HepG2 (cell line): ENCODE data around the gene SDC1. TPM values are rescaled to one million over a fixed set of nuclear protein-coding genes. Genes with fewer than 3 reads are reported as not detected.

ENCODE experiments used
- ATF1 ChIP-seq: IDR thresholded peaks from 2 replicates; pipeline ENCODE4 v1.6.1; 2016; ENCODE audit warnings: mild to moderate bottlenecking, control low read depth
- FLYWCH1 ChIP-seq: sonication (generic); formaldehyde crosslinking; IDR thresholded peaks from 2 replicates; pipeline ENCODE4 v1.8.1; 2023; ENCODE audit warnings: mild to moderate bottlenecking, missing genetic modification reagents
- HNRNPUL1 ChIP-seq: fragments of 200-400 bp; formaldehyde crosslinking; IDR thresholded peaks from 2 replicates; pipeline ENCODE4 v1.6.1; 2017; ENCODE audit warnings: low read depth, mild to moderate bottlenecking, low read length, moderate library complexity
- KLF9 ChIP-seq: IDR thresholded peaks from 2 replicates; pipeline ENCODE4 v1.6.1; 2016; ENCODE audit warnings: low read depth
- RORA ChIP-seq: sonication (generic); formaldehyde crosslinking; IDR thresholded peaks from 2 replicates; pipeline ENCODE4 v1.5.0; 2020; ENCODE audit warnings: mild to moderate bottlenecking, missing genetic modification reagents, moderate library complexity
- TCF7 ChIP-seq: sonication (generic); IDR thresholded peaks from 2 replicates; pipeline ENCODE4 v1.6.1; 2016; ENCODE audit warnings: antibody characterized with exemption, low read depth
- U2AF2 ChIP-seq: fragments of 200-400 bp; formaldehyde crosslinking; IDR thresholded peaks from 2 replicates; pipeline ENCODE4 v1.6.1; 2017; ENCODE audit warnings: low read depth, mild to moderate bottlenecking, low read length
- ZMYM3 ChIP-seq: sonication (generic); formaldehyde crosslinking; IDR thresholded peaks from 2 replicates; pipeline ENCODE4 v1.5.1; 2020; ENCODE audit warnings: mild to moderate bottlenecking, missing genetic modification reagents
- ZNF101 ChIP-seq: sonication (generic); formaldehyde crosslinking; IDR thresholded peaks from 2 replicates; pipeline ENCODE4 v1.4.0; 2020; ENCODE audit warnings: mild to moderate bottlenecking, low read depth, missing genetic modification reagents, borderline replicate concordance
- ZNF614 ChIP-seq: IDR thresholded peaks from 2 replicates; pipeline ENCODE4 v1.6.1; 2018; ENCODE audit warnings: missing biosample characterization, missing genetic modification reagents, inconsistent platforms, borderline replicate concordance
- ZNF703 ChIP-seq: sonication (generic); formaldehyde crosslinking; IDR thresholded peaks from 2 replicates; pipeline ENCODE4 v1.5.1; 2020; ENCODE audit warnings: missing genetic modification reagents, mild to moderate bottlenecking, moderate library complexity, borderline replicate concordance
- polyA plus RNA-seq, 8 experiments: library from polyadenylated mRNA; depleted of rRNA in 3 of 8; stranded (reverse) in 7 of 8; unstranded in 1 of 8; fragments of >200 nt; fragmentation: Illumina TruSeq in 4 of 8; extraction: Trizol in 4 of 8; gene quantifications; 2 replicates each; pipeline versions ENCODE4 v1.2.1 to v1.2.3, GENCODE V29; 2011 to 2016; ENCODE audit warnings: low read depth in 4 of 8, missing spikeins in 1 of 8, mixed read lengths in 1 of 8; ENCODE audit not compliant: insufficient read depth in 1 of 8
- total RNA-seq, 5 experiments: library from RNA; depleted of rRNA; stranded (reverse); fragments of >200 nt; fragmentation: Illumina TruSeq; extraction: Trizol; gene quantifications; 2 replicates each; pipeline ENCODE4 v1.2.3, GENCODE V29; 2016; ENCODE audit warnings: low read depth in 1 of 5
- TF ChIP-seq, protein P1 (sequence below): sonication (generic); formaldehyde crosslinking; IDR thresholded peaks from 2 replicates; pipeline ENCODE4 v1.5.1; 2020; ENCODE audit warnings: mild to moderate bottlenecking, missing genetic modification reagents, moderate library complexity
- TF ChIP-seq, protein P2 (sequence below): sonication (generic); formaldehyde crosslinking; IDR thresholded peaks from 2 replicates; pipeline ENCODE4 v1.4.0; 2020; ENCODE audit warnings: mild to moderate bottlenecking, missing genetic modification reagents
- TF ChIP-seq, protein P3 (sequence below): sonication (generic); formaldehyde crosslinking; IDR thresholded peaks from 2 replicates; pipeline ENCODE4 v1.4.0; 2020; ENCODE audit warnings: missing genetic modification reagents
- TF ChIP-seq, protein P4 (sequence below): IDR thresholded peaks from 2 replicates; pipeline ENCODE4 v1.6.1; 2016; ENCODE audit warnings: mild to moderate bottlenecking
- TF ChIP-seq, protein P5 (sequence below): sonication (generic); formaldehyde crosslinking; IDR thresholded peaks from 2 replicates; pipeline ENCODE4 v1.4.0; 2020; ENCODE audit warnings: missing genetic modification reagents, borderline replicate concordance
- TF ChIP-seq, protein P6 (sequence below): sonication (generic); formaldehyde crosslinking; IDR thresholded peaks from 2 replicates; pipeline ENCODE4 v1.5.0; 2020; ENCODE audit warnings: mild to moderate bottlenecking, missing genetic modification reagents

The SDC1 gene
- total and polyA plus RNA-seq, 2 of the 13 experiments (the other 11 are each of a cell fraction or from before 2014, with no cell fraction given) = 108 to 119 TPM

DNA sequence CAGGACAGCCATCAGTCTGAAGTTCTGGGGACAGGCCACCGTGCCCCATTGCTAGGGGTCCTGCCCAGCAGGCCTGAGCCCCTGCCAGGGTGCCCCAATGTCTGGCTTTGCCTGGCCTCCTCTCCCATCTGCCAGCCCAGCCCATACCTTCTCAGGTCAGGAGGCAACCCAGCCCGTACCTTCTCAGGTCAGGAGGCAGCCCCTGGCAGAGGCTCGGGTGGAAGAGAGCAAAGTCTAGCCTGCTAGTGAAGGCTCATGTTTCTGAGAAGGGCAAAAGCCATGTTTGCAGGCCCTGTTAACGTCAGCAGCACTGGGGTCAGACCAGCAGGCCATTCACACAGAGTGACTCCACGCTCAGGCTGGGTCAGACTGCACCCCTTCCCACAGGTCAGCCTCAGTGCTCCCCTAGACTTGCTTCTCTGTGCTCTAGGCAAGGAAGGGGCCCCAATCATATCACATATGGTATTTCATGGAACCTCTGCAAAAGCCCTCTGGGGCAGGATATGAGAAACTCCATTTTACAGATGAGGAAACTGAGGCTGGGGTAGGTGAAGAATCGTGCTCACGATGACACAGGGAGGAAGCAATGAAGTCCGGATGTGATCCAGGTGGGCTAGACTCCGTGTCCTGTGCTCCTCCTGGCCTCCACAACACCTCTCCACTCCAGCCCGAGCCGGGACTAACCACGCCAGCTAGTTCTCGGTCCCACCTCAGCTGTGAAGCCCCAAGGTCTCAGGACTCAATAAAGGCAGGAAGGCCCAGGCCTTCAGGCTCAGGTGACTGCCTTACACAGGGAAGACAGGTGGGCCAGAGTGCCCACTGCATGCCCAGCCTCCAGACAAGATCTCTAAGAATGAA, 9.5 kb downstream of the SDC1 start (continued):
- TF ChIP-seq, protein P1, sequence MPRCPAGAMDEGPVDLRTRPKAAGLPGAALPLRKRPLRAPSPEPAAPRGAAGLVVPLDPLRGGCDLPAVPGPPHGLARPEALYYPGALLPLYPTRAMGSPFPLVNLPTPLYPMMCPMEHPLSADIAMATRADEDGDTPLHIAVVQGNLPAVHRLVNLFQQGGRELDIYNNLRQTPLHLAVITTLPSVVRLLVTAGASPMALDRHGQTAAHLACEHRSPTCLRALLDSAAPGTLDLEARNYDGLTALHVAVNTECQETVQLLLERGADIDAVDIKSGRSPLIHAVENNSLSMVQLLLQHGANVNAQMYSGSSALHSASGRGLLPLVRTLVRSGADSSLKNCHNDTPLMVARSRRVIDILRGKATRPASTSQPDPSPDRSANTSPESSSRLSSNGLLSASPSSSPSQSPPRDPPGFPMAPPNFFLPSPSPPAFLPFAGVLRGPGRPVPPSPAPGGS (CRISPR knock-in tag) = no peak
- no peak for TF ChIP-seq HNRNPUL1
- TF ChIP-seq U2AF2 = no peak
- TF ChIP-seq ZMYM3 (CRISPR knock-in tag) = peak; percentile 98
- TF ChIP-seq KLF9 (CRISPR knock-in tag) = no peak
- TF ChIP-seq, protein P2, sequence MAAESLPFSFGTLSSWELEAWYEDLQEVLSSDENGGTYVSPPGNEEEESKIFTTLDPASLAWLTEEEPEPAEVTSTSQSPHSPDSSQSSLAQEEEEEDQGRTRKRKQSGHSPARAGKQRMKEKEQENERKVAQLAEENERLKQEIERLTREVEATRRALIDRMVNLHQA (CRISPR knock-in tag) = no peak
- TF ChIP-seq, protein P3, sequence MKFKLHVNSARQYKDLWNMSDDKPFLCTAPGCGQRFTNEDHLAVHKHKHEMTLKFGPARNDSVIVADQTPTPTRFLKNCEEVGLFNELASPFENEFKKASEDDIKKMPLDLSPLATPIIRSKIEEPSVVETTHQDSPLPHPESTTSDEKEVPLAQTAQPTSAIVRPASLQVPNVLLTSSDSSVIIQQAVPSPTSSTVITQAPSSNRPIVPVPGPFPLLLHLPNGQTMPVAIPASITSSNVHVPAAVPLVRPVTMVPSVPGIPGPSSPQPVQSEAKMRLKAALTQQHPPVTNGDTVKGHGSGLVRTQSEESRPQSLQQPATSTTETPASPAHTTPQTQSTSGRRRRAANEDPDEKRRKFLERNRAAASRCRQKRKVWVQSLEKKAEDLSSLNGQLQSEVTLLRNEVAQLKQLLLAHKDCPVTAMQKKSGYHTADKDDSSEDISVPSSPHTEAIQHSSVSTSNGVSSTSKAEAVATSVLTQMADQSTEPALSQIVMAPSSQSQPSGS (CRISPR knock-in tag) = peak; percentile 87
- TF ChIP-seq, protein P4, sequence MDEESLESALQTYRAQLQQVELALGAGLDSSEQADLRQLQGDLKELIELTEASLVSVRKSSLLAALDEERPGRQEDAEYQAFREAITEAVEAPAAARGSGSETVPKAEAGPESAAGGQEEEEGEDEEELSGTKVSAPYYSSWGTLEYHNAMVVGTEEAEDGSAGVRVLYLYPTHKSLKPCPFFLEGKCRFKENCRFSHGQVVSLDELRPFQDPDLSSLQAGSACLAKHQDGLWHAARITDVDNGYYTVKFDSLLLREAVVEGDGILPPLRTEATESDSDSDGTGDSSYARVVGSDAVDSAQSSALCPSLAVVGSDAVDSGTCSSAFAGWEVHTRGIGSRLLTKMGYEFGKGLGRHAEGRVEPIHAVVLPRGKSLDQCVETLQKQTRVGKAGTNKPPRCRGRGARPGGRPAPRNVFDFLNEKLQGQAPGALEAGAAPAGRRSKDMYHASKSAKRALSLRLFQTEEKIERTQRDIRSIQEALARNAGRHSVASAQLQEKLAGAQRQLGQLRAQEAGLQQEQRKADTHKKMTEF (CRISPR knock-in tag) = peak; percentile 80; the same call in 1 of the 2 replicates
- TF ChIP-seq, protein P5, sequence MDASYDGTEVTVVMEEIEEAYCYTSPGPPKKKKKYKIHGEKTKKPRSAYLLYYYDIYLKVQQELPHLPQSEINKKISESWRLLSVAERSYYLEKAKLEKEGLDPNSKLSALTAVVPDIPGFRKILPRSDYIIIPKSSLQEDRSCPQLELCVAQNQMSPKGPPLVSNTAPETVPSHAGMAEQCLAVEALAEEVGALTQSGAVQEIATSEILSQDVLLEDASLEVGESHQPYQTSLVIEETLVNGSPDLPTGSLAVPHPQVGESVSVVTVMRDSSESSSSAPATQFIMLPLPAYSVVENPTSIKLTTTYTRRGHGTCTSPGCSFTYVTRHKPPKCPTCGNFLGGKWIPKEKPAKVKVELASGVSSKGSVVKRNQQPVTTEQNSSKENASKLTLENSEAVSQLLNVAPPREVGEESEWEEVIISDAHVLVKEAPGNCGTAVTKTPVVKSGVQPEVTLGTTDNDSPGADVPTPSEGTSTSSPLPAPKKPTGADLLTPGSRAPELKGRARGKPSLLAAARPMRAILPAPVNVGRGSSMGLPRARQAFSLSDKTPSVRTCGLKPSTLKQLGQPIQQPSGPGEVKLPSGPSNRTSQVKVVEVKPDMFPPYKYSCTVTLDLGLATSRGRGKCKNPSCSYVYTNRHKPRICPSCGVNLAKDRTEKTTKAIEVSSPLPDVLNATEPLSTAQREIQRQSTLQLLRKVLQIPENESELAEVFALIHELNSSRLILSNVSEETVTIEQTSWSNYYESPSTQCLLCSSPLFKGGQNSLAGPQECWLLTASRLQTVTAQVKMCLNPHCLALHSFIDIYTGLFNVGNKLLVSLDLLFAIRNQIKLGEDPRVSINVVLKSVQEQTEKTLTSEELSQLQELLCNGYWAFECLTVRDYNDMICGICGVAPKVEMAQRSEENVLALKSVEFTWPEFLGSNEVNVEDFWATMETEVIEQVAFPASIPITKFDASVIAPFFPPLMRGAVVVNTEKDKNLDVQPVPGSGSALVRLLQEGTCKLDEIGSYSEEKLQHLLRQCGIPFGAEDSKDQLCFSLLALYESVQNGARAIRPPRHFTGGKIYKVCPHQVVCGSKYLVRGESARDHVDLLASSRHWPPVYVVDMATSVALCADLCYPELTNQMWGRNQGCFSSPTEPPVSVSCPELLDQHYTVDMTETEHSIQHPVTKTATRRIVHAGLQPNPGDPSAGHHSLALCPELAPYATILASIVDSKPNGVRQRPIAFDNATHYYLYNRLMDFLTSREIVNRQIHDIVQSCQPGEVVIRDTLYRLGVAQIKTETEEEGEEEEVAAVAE (CRISPR knock-in tag) = peak; percentile 80; the same call in 1 of the 2 replicates
- no peak for TF ChIP-seq RORA (CRISPR knock-in tag)
- peak; percentile 59 for TF ChIP-seq ATF1
- TF ChIP-seq ZNF703 (CRISPR knock-in tag) = no peak
- 0 out of 2 replicates have a peak, but pooled peaks have one; percentile 22 for TF ChIP-seq TCF7
- TF ChIP-seq FLYWCH1 (CRISPR knock-in tag) = no peak
- TF ChIP-seq, protein P6, sequence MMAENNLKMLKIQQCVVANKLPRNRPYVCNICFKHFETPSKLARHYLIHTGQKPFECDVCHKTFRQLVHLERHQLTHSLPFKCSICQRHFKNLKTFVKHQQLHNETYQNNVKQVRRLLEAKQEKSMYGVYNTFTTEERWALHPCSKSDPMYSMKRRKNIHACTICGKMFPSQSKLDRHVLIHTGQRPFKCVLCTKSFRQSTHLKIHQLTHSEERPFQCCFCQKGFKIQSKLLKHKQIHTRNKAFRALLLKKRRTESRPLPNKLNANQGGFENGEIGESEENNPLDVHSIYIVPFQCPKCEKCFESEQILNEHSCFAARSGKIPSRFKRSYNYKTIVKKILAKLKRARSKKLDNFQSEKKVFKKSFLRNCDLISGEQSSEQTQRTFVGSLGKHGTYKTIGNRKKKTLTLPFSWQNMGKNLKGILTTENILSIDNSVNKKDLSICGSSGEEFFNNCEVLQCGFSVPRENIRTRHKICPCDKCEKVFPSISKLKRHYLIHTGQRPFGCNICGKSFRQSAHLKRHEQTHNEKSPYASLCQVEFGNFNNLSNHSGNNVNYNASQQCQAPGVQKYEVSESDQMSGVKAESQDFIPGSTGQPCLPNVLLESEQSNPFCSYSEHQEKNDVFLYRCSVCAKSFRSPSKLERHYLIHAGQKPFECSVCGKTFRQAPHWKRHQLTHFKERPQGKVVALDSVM (CRISPR knock-in tag) = peak; percentile 99
- TF ChIP-seq ZNF101 (CRISPR knock-in tag) = no peak
- TF ChIP-seq ZNF614 (CRISPR knock-in tag) = peak; percentile 90; the same call in 1 of the 2 replicates
